WERI-Rb-1 (cell line): ENCODE data around the gene TNN.

Experiments used
- DNase-seq: peaks from one replicate; pipeline ENCODE4 v3.0.0-alpha.2; 2020
- H3K27ac ChIP-seq: fragments of 250-450 bp; sonication (Bioruptor Pico); 2 replicates; pipeline ENCODE4 v1.5.1; 2020; ENCODE audit warnings: mild to moderate bottlenecking, moderate library complexity
- H3K27me3 ChIP-seq: fragments of 250-450 bp; sonication (Bioruptor Pico); 2 replicates; pipeline ENCODE4 v1.5.1; 2021; ENCODE audit warnings: mild to moderate bottlenecking, low read depth, moderate library complexity; ENCODE audit not compliant: insufficient read depth, severe bottlenecking
- H3K36me3 ChIP-seq: fragments of 250-450 bp; sonication (Bioruptor Pico); 2 replicates; pipeline ENCODE4 v1.5.1; 2020; ENCODE audit warnings: mild to moderate bottlenecking, moderate library complexity
- H3K4me3 ChIP-seq: 2 replicates; pipeline ENCODE4 v1.5.1; 2011; ENCODE audit warnings: low read depth, mild to moderate bottlenecking, control low read depth, low read length
- H3K9me3 ChIP-seq: fragments of 250-450 bp; sonication (Bioruptor Pico); 2 replicates; pipeline ENCODE4 v1.5.1; 2021; ENCODE audit warnings: mild to moderate bottlenecking, moderate library complexity; ENCODE audit not compliant: severe bottlenecking
- TF ChIP-seq, protein P1 (sequence below): IDR thresholded peaks from 2 replicates; pipeline ENCODE4 v1.5.1; 2011; ENCODE audit warnings: low read depth, mild to moderate bottlenecking, control low read depth, inconsistent platforms, low read length

Gene TNN

DNA sequence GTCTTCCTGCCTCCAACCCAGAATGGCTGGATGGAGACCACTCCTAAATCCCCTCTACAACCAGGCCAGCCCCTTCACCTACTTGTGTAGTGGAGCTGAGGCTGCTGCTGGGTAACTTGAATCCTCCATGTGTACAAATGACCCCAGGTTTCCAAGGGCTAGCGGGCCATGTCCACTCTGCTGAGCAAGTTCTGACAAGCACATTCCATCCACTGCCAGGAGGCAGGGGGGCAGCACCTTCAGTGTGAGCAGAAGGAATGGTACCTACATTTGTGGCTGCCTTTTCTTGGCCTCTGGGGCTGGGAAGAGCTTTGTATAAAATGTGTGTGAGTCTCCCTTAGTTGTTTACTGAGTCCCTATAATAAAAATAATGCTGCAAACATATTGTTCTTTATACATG, 110.4 kb downstream of the TNN start:
- Histone ChIP-seq H3K27me3 (no peaks in the 10 kb centered on the region), H3K36me3 (no peaks in the 10 kb centered on the region), H3K27ac (no peak overlapping the region), H3K9me3 (no peaks in the 10 kb centered on the region), H3K4me3 (no peak overlapping the region)
- DNase-seq = no peak
- TF ChIP-seq, protein P1, sequence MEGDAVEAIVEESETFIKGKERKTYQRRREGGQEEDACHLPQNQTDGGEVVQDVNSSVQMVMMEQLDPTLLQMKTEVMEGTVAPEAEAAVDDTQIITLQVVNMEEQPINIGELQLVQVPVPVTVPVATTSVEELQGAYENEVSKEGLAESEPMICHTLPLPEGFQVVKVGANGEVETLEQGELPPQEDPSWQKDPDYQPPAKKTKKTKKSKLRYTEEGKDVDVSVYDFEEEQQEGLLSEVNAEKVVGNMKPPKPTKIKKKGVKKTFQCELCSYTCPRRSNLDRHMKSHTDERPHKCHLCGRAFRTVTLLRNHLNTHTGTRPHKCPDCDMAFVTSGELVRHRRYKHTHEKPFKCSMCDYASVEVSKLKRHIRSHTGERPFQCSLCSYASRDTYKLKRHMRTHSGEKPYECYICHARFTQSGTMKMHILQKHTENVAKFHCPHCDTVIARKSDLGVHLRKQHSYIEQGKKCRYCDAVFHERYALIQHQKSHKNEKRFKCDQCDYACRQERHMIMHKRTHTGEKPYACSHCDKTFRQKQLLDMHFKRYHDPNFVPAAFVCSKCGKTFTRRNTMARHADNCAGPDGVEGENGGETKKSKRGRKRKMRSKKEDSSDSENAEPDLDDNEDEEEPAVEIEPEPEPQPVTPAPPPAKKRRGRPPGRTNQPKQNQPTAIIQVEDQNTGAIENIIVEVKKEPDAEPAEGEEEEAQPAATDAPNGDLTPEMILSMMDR = no peak

DNA sequence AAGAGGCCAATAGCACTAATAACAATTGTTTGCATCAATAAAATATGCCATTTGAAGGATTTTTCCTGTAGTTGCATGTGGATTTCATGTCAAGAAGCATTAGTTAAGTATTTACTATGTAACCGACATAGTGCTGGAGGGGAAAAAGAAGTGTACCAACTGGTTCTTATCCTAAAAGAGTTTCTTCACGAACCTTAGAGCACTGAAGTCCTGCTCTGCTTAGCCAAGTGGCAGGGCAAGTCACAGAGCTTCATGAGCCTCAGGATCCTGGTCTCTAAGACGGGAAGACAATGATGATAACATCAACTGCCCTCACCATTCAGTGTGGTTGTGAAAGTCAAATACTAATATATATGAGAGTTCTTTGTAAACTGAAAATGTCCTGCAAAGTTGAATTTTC, 110.8 kb downstream of the TNN start:
- no peak for DNase-seq
- no peak overlapping the region for H3K4me3 ChIP-seq
- no peaks in the 10 kb centered on the region for H3K27me3 ChIP-seq
- no peaks in the 10 kb centered on the region for H3K9me3 ChIP-seq
- TF ChIP-seq, protein P1 = no peak
- H3K27ac ChIP-seq = no peak overlapping the region
- H3K36me3 ChIP-seq = no peaks in the 10 kb centered on the region

DNA sequence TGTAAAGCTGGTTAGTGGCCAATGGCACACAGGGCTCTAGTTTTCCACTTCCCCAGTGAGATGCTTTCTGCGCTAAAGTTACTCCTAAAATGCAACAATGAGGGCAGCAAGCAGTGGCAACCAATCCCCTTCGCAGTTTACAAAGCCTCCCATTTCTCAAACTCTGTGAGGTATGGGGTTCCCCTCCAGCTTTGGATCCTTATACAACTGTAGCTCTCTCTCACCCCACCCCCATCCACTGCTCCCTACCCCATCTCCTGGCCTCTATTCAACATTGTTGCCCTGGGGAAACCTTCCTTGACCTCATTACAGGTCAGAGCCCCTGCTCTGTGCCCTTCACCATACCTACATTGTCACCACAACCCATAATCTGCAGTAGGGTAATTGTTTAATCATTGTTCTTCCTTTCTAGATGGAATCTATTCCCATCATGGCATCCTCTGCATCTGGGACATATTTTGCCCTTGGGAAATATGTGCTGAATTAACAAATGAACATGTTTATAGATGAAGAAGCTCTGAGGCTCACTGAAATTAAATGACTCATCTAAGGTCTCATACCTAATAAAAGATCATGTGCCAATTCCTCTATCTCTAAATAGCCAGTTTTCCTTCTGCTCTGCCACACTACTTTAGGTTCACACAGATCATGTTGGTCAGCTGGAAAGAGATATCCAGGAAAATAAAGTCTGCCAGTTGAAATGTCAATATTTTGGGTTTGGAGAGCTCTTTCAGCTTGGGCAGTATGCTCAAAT, 112.4 kb downstream of the TNN start:
- H3K9me3 ChIP-seq = no peaks in the 10 kb centered on the region
- DNase-seq = no peak
- H3K36me3 ChIP-seq = no peaks in the 10 kb centered on the region
- TF ChIP-seq, protein P1 = no peak
- no peak overlapping the region for H3K4me3 ChIP-seq
- H3K27me3 ChIP-seq = no peaks in the 10 kb centered on the region
- H3K27ac ChIP-seq = no peak overlapping the region

DNA sequence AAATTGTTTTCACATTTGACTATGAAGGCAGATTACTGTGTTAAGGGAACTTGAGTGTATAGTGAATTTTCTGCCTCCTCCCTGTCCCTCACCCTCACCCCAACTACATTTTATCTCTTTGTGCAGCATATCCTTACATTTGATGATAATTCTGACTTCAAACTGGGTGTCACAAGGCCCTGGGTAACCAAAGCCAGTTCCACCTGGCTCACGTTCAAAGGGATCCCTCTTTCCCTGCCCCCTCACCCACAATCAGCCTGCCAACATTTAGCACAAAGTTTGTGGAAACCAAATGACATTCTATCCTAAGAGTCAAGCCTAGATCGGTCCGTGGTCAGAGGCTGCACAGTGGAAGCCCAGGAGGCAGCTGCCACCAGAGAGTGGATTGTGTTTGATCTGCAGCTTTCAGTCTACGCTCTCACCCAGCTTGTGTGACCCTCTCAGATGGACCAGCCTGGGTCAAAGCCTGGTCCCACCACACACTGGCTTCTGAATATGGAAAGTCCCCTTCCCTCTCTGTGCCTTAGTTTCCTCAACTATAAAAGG, 114.6 kb downstream of the TNN start:
- no peak for DNase-seq
- H3K27ac ChIP-seq = no peak overlapping the region
- TF ChIP-seq, protein P1 = no peak
- no peaks in the 10 kb centered on the region for H3K36me3 ChIP-seq
- no peaks in the 10 kb centered on the region for H3K9me3 ChIP-seq
- H3K27me3 ChIP-seq = no peaks in the 10 kb centered on the region
- H3K4me3 ChIP-seq = no peak overlapping the region

DNA sequence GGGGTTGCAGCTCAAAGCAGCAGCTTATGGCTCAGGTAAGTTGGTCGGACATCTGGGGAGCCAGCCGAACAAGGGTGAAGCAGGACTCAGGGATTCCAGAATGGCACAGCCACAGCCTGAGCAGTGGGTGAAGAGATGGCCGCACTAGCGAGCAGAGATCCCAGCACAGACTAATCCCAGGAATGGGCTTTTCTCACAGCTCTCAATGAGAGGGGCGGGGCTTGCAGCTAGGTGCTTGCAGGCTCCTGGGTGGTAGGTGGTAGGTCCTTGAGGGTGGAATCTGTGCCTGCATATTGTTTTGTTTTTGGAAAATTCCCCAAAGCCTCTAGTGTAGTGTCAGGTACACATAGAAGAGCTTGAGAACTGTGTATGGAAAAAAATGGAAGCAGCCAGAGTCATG, 116.0 kb downstream of the TNN start:
- H3K27me3 ChIP-seq = no peaks in the 10 kb centered on the region
- TF ChIP-seq, protein P1 = no peak
- H3K27ac ChIP-seq = no peak overlapping the region
- no peaks in the 10 kb centered on the region for H3K36me3 ChIP-seq
- H3K4me3 ChIP-seq = no peak overlapping the region
- no peaks in the 10 kb centered on the region for H3K9me3 ChIP-seq
- DNase-seq = peak; percentile 54
